Femur (tissue), 1 donor: ENCODE measurements around the gene FGD5.
A peak's percentile ranks its signal among the peaks of the same experiment; 100 is the strongest.
"Not testable (repeated sequence)": the region's sequence is repeated elsewhere in the genome, so short reads cannot be mapped to it uniquely, and the experiment has no call there.

Experiments used
- DNase-seq: peaks from one replicate; pipeline ENCODE4 v3.0.0-alpha.2; 2017

FGD5 gene

GRCh38 chr3:14879211-14879874 lies 60.6 kb downstream of the FGD5 start:
- DNase-seq: peak; percentile 53

GRCh38 chr3:14880447-14881106 lies 61.8 kb downstream of the FGD5 start:
- DNase-seq: no peak

GRCh38 chr3:14883226-14883625 lies 64.5 kb downstream of the FGD5 start:
- DNase-seq: no peak

- DNase-seq: no peak
Observed at GRCh38 chr3:14884665-14885064, 65.9 kb downstream of the FGD5 start.

- no peak for DNase-seq
Observed at GRCh38 chr3:14885307-14885706, 66.5 kb downstream of the FGD5 start.

GRCh38 chr3:14886101-14886500 lies 67.3 kb downstream of the FGD5 start:
- no peak for DNase-seq

- no peak for DNase-seq
Observed at GRCh38 chr3:14889205-14889604, 70.4 kb downstream of the FGD5 start.

- no peak for DNase-seq
Observed at GRCh38 chr3:14889943-14890342, 71.2 kb downstream of the FGD5 start.

- DNase-seq: no peak
Observed at GRCh38 chr3:14890476-14890875, 71.7 kb downstream of the FGD5 start.

GRCh38 chr3:14891135-14892132 lies 72.7 kb downstream of the FGD5 start:
- DNase-seq: no peak

GRCh38 chr3:14892226-14892625 lies 73.5 kb downstream of the FGD5 start:
- DNase-seq: no peak

GRCh38 chr3:14894085-14894484 lies 75.3 kb downstream of the FGD5 start:
- no peak for DNase-seq

- no peak for DNase-seq
Observed at GRCh38 chr3:14897266-14897665, 78.5 kb downstream of the FGD5 start.

GRCh38 chr3:14898929-14899328 lies 80.2 kb downstream of the FGD5 start:
- DNase-seq: no peak

GRCh38 chr3:14899993-14900618 lies 81.3 kb downstream of the FGD5 start:
- no peak for DNase-seq

GRCh38 chr3:14900881-14901873 lies 82.4 kb downstream of the FGD5 start:
- no peak for DNase-seq

- DNase-seq: peak; percentile 91
Observed at GRCh38 chr3:14902719-14903118, 84.0 kb downstream of the FGD5 start.

- DNase-seq: not testable (repeated sequence)
Observed at GRCh38 chr3:14903501-14903900, 84.7 kb downstream of the FGD5 start.

- no peak for DNase-seq
Observed at GRCh38 chr3:14905055-14905657, 86.4 kb downstream of the FGD5 start.

GRCh38 chr3:14906355-14906971 lies 87.7 kb downstream of the FGD5 start:
- DNase-seq: no peak
